Measurements from ENCODE around the gene CSRNP2.
"Not testable (repeated sequence)": the region's sequence is repeated elsewhere in the genome, so short reads cannot be mapped to it uniquely, and the experiment has no call there.

The CSRNP2 gene, protein sequence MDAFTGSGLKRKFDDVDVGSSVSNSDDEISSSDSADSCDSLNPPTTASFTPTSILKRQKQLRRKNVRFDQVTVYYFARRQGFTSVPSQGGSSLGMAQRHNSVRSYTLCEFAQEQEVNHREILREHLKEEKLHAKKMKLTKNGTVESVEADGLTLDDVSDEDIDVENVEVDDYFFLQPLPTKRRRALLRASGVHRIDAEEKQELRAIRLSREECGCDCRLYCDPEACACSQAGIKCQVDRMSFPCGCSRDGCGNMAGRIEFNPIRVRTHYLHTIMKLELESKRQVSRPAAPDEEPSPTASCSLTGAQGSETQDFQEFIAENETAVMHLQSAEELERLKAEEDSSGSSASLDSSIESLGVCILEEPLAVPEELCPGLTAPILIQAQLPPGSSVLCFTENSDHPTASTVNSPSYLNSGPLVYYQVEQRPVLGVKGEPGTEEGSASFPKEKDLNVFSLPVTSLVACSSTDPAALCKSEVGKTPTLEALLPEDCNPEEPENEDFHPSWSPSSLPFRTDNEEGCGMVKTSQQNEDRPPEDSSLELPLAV

GRCh38 chr12:51083126-51083833 lies at the start of gene CSRNP2:
Gene CSRNP2 (minus strand): TSS chr12:51083596. CDS start chr12:51076561, 7,035 bp downstream.
- DNase-seq, result peak; percentile 97

GRCh38 chr12:51132693-51133092 lies 49.3 kb upstream of the CSRNP2 start:
- no peak for DNase-seq

DNA sequence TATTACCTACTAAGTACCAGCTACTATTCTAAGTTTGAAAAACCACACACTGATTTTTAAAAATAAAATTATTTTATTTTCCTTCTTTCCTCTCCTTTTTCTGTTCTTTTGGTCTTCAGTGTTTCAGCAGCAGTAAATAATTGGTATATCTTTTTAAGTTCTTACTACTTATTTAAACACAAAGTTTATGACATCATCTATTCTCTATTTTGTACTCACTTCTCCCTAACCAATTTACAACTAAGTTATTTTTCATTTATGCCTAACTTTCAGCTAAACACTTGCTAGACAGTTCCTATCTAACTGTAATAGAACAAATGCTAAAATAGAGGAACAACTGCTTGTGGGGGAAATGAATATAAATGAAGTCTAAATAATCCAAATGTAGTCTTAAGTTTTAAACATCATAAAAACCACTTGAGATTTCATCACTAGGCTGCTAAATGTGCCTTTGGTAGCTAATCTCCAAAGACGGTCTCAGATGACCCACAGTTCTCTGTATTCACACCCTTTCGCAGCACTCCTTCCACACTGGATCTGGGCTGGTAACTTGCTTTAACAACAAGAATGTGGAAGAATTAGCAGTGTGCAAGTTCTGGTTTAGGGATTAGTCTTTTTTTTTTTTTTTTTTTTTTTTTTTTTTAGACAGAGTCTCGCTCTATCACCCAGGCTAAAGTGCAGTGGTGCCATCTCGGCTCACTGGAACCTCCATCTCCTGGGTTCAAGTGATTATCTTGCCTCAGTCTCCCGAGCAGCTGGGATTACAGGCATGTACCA lies 48.5 kb upstream of the CSRNP2 start:
- no peak for DNase-seq

DNA sequence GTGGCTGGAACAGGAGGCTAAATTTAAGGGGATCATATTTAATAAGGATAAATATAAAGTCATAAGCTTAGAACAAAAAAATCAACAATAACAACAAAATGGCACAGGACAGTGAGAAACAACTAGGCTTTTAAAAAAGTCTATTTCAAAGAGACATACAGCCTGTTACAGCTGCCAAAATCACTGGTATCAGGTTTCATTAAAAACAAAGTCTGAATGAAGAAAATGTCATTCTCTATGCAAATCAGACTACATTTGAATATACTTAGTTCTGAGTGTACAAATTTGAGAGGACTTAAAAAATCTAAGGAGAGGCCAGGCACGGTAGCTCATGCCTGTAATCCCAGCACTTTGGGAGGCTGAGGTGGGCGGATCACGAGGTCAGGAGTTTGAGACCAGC lies 45.5 kb upstream of the CSRNP2 start:
- DNase-seq, result no peak

GRCh38 chr12:51127050-51127729 lies 43.8 kb upstream of the CSRNP2 start:
- DNase-seq, result no peak

DNA sequence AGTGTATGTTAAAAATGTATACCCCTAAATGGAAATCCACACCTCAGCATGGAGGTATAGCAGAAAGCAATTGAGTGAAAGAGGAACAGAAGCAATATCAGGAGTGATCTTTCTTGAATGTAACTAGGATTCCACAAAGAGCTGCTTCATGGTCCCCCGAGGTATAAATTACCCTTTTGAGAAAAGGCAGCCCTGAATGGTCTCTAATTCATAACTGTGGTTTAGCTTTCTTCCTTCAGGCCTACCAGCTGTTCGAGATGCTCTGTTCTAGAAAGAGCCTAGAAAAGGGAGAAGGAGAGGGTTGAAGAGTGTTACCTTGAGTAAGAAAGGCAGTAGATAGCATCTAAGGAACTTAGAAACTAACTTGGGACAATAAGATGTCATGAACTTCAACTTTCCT lies 42.9 kb upstream of the CSRNP2 start:
- DNase-seq, result no peak

DNA sequence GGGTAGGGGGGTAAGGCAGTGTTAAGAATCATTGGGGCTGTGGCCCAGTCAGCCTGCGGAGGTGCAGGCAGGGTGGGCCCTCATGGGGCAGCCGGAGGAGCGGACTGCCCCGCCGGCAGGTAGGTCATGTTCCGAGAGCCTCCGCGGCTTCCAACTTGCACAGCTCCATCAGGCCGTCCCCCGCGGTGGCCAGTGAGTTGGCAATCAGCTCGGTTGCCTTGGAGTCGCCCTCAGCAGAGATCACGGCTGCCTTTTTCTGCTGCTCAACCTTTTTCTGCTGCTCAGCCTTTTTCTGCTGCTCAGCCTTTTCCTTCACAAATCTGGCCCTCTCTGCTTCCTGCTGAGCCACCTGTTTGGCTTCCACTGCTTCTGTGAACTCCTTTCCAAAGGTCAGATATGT lies 41.1 kb upstream of the CSRNP2 start:
- DNase-seq, result no peak

DNA sequence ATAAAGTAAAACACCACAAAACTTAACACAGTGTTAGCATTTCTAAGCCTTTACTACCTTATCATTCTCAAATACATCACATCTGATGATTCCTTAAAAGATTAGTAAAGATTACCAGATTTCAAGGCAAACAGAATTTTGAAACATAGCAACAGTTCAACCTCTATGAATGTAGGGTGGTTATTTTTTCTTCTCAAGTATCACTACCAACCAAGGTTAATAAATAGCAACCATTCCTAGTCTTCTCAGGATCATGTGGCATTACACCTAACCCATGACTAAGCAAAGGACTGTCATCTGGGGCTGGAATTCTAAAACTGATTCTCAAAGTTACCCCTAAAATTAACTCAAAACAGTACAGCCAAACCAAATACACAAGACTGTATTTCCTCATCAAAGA lies 39.4 kb upstream of the CSRNP2 start:
- no peak for DNase-seq

GRCh38 chr12:51118706-51119105 lies 35.3 kb upstream of the CSRNP2 start:
- DNase-seq, result no peak

DNA sequence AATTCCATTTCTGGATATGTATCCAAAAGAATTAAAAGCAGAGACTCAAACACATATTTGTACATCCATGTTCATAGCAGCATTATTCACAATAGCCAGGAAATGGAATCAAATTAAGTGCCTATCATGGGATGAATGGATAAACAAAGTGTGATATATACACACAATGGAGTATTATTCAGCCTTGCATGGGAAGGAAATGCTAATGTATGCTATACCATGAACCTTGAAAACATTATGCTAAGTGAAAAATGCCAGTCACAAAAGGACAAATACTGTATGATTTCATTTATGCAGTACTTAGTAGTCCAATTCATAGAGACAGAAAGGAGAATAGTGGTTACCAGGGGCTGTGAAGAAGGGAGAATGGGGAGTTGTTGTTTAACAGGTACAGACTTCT lies 32.1 kb upstream of the CSRNP2 start:
- no peak for DNase-seq

GRCh38 chr12:51108136-51108535 lies 24.7 kb upstream of the CSRNP2 start:
- DNase-seq, result no peak

GRCh38 chr12:51103977-51104376 lies 20.6 kb upstream of the CSRNP2 start:
- no peak for DNase-seq

DNA sequence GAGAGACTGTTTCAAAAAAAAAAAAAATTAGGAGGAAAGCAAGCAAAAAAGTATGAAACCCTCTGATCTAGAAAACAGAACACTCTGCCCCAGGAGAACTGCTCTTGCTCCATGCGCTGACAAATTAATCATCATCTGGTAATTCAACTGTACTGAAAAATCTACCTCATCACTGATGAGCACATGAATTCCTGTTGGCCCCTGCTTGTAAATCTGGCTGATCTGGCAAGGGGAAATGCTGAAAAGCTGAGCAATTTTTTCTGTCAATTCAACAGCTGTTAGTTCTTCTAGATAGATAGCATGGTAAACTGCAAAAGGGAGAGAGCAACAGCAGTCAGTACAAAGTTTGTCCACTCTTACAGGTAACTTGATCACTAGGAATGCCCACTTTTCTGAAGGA lies 15.2 kb upstream of the CSRNP2 start:
- DNase-seq, result no peak

- no peak for DNase-seq
Observed at GRCh38 chr12:51090705-51091229, 7.4 kb upstream of the CSRNP2 start.

- DNase-seq, result no peak
Observed at GRCh38 chr12:51087818-51088217, 4.4 kb upstream of the CSRNP2 start.

- no peak for DNase-seq
Observed at GRCh38 chr12:51086933-51087332, 3.5 kb upstream of the CSRNP2 start.

DNA sequence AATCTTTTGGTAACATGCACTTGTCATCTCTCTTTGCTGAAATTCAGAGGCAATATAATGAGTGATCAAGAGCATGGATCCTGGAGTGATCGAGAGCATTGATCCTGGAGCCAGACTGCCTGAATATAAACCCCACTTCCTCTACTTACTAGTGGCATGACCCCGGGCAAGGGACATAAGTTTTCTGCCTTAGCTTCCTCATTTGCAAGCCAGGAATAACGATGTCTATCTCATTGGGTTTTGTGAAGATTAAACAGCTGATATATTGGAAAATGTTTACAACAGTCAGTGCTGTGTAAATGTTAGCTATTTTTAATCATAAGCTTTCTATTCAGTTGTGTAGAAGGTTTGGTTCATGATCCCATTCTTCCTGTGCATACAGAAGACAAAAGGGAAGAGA lies 2.4 kb upstream of the CSRNP2 start:
- no peak for DNase-seq

GRCh38 chr12:51082561-51083125 lies 753 bp downstream of the CSRNP2 start:
- peak; percentile 23 for DNase-seq

DNA sequence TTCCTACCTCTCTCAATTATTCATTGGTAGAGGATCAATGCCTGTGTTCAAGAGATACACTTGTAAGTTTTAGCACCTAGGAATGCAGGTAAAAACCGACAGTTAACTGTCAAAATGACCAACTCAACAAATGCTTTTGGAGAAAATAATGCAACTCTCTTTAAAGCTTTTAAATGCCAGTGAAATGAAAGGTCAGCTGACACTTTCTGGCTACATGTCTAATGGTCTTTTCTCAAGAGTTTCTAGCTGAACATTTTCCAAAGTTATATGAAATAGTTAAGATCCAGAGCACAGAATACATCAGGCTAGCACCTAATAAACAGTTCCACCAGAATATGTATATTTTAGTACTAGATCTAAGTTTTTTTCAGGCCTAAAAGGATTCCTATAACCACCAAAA lies 2.0 kb downstream of the CSRNP2 start:
- no peak for DNase-seq

GRCh38 chr12:51080136-51080535 lies 3.3 kb downstream of the CSRNP2 start:
- no peak for DNase-seq

- DNase-seq, result not testable (repeated sequence)
Observed at GRCh38 chr12:51078866-51079265, 4.5 kb downstream of the CSRNP2 start.

- DNase-seq, result not testable (repeated sequence)
Observed at GRCh38 chr12:51078346-51078745, 5.0 kb downstream of the CSRNP2 start.

Data from CD4-positive, alpha-beta T cell treated with Interleukin-12 subunit alpha and Interleukin-12 subunit beta, for 1 hour (primary cell).